Measurements from ENCODE around the gene ANKRD44. TPM values are rescaled to one million over a fixed set of nuclear protein-coding genes. Genes with fewer than 3 reads are reported as not detected.

The ANKRD44 gene
- total RNA-seq, 1 experiment from 2014 or later, result 0.68 TPM

- POLR2A ChIA-PET, result no interaction called here
- ATAC-seq, result no peak
- CTCF ChIA-PET, result no interaction called here
- Mint-ChIP-seq H3K27me3 (ENCODE audit: low read depth) (no peaks in the 10 kb centered on the region), H3K36me3 (no peaks in the 10 kb centered on the region), H3K4me1 (peaks cover 7% of the 10 kb centered on the region), H3K27ac (no peak overlapping the region), H3K9me3 (no peaks in the 10 kb centered on the region), H3K4me3 (no peak overlapping the region)
- no peak for DNase-seq (ENCODE audit: low spot score)
- TF ChIP-seq ZBTB21 (CRISPR knock-in tag; IDR thresholded peaks at IDR 0.05; ENCODE audit: borderline replicate concordance), result no peak
- no peak for TF ChIP-seq ATF3 (CRISPR knock-in tag; conservative IDR thresholded peaks at IDR 0.05)
- TF ChIP-seq SP1 (CRISPR knock-in tag; conservative IDR thresholded peaks at IDR 0.05), result no peak
- TF ChIP-seq NR2C2 (CRISPR knock-in tag; IDR thresholded peaks at IDR 0.05), result no peak
- TF ChIP-seq, protein P1, sequence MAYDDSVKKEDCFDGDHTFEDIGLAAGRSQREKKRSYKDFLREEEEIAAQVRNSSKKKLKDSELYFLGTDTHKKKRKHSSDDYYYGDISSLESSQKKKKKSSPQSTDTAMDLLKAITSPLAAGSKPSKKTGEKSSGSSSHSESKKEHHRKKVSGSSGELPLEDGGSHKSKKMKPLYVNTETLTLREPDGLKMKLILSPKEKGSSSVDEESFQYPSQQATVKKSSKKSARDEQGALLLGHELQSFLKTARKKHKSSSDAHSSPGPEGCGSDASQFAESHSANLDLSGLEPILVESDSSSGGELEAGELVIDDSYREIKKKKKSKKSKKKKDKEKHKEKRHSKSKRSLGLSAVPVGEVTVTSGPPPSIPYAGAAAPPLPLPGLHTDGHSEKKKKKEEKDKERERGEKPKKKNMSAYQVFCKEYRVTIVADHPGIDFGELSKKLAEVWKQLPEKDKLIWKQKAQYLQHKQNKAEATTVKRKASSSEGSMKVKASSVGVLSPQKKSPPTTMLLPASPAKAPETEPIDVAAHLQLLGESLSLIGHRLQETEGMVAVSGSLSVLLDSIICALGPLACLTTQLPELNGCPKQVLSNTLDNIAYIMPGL (CRISPR knock-in tag; IDR thresholded peaks at IDR 0.05), result no peak
- no peak for TF ChIP-seq OVOL2 (CRISPR knock-in tag; IDR thresholded peaks at IDR 0.05; ENCODE audit: borderline replicate concordance)
- TF ChIP-seq ZNF532 (CRISPR knock-in tag; IDR thresholded peaks at IDR 0.05; ENCODE audit: borderline replicate concordance), result no peak
- no peak for TF ChIP-seq ZNF138 (CRISPR knock-in tag; conservative IDR thresholded peaks at IDR 0.05)
- no peak for TF ChIP-seq SMAD3 (CRISPR knock-in tag; IDR thresholded peaks at IDR 0.05; ENCODE audit: borderline replicate concordance)
- TF ChIP-seq ZNF416 (CRISPR knock-in tag; IDR thresholded peaks at IDR 0.05), result no peak
- TF ChIP-seq ZNF317 (CRISPR knock-in tag; IDR thresholded peaks at IDR 0.05; ENCODE audit: borderline replicate concordance, low read depth), result no peak
- TF ChIP-seq TEAD1 (CRISPR knock-in tag; IDR thresholded peaks at IDR 0.05), result no peak
- no peak for TF ChIP-seq ZNF232 (CRISPR knock-in tag; IDR thresholded peaks at IDR 0.05)
- TF ChIP-seq FOXP1 (CRISPR knock-in tag; IDR thresholded peaks at IDR 0.05; ENCODE audit: borderline replicate concordance), result no peak
- TF ChIP-seq ZNF219 (CRISPR knock-in tag; IDR thresholded peaks at IDR 0.05; ENCODE audit: borderline replicate concordance), result no peak
- no peak for TF ChIP-seq NR1H2 (CRISPR knock-in tag; IDR thresholded peaks at IDR 0.05)
- TF ChIP-seq ZBTB43 (CRISPR knock-in tag; IDR thresholded peaks at IDR 0.05), result no peak
- TF ChIP-seq IRF1 (CRISPR knock-in tag; IDR thresholded peaks at IDR 0.05), result no peak
These were observed 77.1 kb downstream of the ANKRD44 start for GRCh38 chr2:197233473-197233872.

- ATAC-seq (no peak), DNase-seq (ENCODE audit: low spot score) (no peak)
- H3K27ac Mint-ChIP-seq, result no peak overlapping the region
- H3K9me3 Mint-ChIP-seq, result no peaks in the 10 kb centered on the region
- TF ChIP-seq ZNF671 (CRISPR knock-in tag; IDR thresholded peaks at IDR 0.05), result no peak
- TF ChIP-seq ESRRA (CRISPR knock-in tag; IDR thresholded peaks at IDR 0.05; ENCODE audit: borderline replicate concordance), result no peak
- no peak for TF ChIP-seq TEAD4 (CRISPR knock-in tag; IDR thresholded peaks at IDR 0.05)
- no peaks in the 10 kb centered on the region for H3K36me3 Mint-ChIP-seq
- peaks cover 7% of the 10 kb centered on the region for H3K4me1 Mint-ChIP-seq
- no peak overlapping the region for H3K4me3 Mint-ChIP-seq
- H3K27me3 Mint-ChIP-seq (ENCODE audit: low read depth), result no peaks in the 10 kb centered on the region
- POLR2A ChIA-PET, result no interaction called here
- CTCF ChIA-PET, result no interaction called here
These were observed 78.6 kb downstream of the ANKRD44 start for GRCh38 chr2:197232010-197232409.
